ENCODE results near the gene EIF2AK3.
A peak's percentile ranks its signal among the peaks of the same experiment; 100 is the strongest.
"Not testable (repeated sequence)": the region's sequence is repeated elsewhere in the genome, so short reads cannot be mapped to it uniquely, and the experiment has no call there.

EIF2AK3 gene

DNA sequence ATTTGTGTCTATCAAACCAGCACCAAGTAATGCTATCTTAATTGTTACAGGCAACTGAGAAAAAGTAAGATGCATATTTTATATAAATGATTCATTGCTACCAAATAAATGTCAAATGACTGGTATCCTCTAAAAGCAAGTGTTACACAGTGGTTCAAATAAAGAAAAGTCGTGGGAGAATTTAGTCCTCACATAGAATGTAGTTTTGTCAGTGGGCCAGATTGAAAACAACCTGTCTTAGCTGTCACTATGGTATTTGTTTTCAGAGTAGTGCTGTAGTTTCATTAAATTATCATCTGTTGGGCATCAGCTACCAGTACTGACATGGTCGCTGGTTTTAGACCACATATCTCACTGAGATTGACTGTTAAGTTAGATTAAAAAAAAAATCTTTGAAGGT, 10.2 kb upstream of the EIF2AK3 start:
- DNase-seq (ENCODE audit: low spot score) = no peak

DNA sequence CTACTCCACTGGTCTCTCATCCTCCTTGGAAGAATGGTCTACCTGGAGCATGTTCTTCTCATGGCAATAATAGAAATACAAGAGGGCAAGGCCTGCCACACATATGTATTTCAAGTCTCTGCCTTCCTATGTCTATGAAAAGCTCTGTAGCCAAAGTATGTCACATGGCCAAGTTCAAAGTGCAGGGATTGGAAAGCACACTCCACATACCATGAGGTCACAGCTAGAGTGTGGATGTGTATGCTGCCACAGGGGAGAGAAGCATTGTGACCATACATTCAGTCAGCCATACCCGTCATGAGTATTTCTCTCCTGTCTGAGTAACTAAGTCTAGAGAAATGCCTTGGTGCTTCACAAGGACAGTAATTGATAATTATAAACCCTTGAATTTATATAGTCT, 8.8 kb upstream of the EIF2AK3 start:
- no peak for DNase-seq (ENCODE audit: low spot score)

DNA sequence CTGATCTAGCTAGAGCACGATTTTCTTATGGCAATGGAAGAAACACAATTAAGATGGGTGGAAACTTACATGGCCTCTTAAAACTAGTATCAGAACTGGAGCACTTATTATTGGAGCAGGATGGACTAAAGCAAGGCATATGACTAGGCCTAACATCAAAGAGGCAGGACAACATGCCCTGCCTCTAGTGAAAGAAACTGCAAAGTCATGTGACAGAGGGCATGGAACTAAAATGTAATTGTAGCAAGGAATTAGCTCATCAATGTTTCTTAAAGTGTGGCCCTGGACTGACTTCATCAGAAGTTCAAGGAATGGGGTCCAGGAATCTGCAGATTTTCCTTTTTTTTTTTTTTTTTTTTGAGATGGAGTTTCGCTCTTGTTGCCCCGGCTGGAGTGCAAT, 5.3 kb upstream of the EIF2AK3 start:
- no peak for DNase-seq (ENCODE audit: low spot score)

DNA sequence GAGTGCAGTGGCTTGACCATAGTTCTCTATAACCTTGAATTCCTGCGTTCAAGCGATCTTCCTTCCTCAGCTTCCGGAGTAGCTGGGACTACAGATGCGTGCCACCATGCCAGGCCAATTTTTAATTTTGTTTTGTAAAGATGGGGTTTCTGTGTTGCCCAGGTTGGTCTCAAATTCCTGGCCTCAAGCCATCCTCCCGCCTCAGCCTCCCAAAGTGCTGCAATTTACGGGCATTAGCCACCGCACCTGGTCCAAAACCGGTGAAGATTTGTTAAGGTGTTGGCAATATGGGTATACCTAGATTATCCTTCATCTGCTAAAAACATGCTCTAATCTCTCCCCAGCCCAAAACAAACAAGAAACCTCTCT, 1.3 kb upstream of the EIF2AK3 start:
- no peak for DNase-seq (ENCODE audit: low spot score)

DNA sequence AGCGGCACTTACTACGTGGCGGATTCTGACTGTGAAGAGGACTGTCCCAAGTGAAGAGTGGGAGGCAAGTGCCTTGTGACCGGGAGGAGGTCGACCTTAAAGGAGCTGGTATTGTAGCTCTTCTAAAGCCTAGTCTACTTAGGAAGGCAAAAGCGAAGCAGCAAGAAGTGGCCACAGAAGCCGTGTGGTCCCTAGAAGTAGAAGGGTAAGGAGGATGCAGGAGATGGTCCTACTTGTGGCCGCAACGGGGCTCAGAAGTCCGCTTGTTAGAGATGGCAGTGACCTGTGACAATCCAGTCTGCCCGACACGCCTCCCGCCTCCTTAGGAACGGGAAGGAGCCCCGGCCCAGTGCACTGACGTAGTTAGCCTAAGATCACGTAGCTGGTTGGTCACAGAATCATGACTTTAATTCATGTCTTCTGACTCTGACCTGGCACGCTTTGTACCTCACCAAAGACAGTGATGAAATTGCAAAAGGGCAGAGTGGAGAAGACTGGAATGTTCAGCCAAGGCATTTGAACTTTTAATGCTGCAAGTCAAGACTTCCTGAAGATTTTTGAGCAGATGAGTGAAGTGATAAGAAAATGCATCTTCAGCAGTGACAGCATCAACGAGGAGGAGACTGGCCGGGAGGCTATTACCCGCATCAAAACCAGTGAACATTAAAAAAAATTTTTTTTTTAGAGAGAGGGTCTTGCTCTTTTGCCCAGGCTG, 749 bp upstream of the EIF2AK3 start:
- peak; percentile 95 for DNase-seq (ENCODE audit: low spot score)

DNA sequence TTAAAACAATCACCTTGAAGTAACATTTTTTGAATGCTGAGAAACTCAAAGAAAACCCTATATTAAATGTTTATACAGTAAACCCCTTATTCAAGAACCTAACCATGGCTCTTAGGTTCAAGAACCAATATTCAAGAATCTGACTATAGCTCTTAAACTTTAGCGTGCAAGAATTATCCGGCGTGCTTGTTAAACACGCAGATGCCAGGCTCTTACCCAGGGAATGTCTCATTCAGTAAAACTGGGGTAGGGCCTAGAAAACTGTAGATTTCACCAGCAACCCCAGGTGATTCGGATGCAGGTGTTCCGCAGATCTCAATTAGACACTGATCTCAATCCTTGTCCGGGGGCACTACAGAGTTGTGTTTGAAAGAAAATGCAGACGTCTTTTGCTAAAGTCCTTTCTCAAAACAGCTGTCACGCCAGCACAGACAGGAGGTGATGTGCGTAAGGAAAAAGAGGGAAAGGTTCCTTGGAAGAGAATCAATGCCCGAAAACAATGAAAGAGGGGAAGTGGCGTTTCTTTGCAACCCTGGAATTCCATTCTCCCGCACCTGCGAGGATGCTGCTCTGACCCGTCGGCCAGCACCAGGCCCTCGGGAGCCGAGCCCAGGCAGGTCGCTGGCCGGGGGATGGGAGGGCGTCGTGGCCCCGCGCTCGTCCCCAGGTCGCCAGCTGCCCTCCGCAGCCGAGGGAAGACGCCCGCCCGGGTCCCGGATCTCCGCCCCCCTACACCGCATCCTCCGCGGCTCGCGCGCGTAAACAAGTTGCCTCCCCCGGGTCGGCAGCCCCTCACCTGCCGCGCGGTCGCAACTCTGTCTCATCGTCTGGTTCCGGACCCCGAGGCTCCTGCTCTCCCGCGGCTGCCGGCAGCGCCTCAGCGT, 851 bp downstream of the EIF2AK3 start:
- DNase-seq (ENCODE audit: low spot score) = peak; percentile 23

DNA sequence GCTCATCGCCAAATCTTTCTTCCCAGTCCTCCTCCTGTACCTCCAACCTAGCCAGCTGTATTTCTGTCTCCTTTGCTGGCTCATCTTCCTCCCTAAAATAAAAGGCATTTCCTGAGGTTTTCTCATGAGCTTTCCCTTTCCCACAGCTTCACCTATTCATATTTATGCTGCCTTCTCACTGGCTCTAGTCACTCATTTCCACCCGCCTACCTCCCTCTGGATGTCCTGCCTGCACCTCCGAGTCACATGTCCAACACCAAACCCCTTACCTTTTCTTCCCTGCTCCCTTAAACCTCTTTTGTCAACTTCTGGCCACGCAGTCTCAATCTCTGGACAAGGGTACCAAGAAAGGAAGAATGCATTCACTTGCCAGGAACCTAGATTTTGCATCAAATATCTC, 2.8 kb downstream of the EIF2AK3 start:
- DNase-seq (ENCODE audit: low spot score) = no peak

DNA sequence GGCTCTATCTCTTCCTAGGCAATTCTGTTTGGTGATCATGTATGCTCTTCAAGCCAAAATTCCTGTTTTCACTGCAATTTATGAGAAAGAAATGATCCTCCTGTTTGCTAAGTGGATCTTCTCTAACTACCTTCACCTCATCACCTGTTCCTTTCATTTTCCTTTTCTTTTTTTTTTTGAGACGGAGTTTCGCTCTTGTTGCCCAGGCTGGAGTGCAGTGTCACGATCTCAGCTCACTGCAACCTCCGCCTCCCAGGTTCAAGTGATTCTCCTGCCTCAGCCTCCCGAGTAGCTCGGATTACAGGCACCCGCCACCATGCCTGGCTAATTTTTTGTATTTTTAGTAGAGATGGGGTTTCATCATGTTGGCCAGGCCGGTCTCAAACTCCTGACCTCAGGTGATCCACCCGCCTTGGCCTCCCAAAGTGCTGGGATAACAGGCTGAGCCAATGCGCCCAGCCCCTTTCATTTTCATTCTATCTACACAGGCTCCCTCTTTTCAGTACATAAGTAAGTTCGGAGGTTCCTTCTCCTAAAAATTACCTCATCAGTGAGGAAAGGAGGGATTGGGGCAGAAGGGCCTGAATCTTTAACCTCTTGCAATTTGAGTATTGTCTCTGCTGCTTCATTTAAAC, 3.3 kb downstream of the EIF2AK3 start:
- DNase-seq (ENCODE audit: low spot score) = not testable (repeated sequence)

DNA sequence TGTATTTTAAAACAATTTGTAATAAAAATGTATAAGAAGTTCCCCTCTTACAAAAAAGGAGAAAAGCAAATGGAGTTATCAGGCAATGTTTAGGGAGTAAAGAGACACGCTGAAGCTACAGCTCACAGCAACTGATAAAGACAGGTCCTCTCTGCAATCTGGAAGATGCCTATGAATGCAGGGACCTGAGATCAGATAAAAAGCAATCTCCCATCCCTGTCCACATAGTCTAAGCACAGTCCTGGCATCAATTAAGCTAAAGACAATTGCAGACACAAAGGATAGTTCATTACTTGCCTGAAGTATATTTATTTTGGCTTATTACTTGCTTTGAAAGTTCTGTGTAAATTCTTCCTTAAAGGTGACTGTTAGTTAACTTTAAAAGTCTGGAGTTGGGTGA, 5.0 kb downstream of the EIF2AK3 start:
- peak; percentile 68 for DNase-seq (ENCODE audit: low spot score)

DNA sequence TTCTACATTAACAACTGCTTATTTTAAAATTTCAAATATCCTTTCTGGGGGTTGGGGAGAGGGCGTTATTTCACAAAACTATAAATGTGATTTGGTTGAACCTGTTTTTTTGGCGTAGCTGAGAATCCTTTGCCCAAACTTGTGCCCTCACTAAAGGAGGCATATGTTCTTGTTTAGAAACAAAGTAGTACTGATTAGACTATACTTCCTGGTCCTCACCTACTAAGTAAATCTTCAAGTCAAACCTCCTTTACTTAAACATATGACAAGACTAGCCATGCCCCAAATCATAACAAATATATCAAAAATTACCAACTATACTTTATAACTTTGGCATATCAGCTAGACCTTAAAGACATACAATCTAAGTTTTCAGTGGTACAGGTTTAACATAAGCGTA, 5.8 kb downstream of the EIF2AK3 start:
- DNase-seq (ENCODE audit: low spot score) = no peak

DNA sequence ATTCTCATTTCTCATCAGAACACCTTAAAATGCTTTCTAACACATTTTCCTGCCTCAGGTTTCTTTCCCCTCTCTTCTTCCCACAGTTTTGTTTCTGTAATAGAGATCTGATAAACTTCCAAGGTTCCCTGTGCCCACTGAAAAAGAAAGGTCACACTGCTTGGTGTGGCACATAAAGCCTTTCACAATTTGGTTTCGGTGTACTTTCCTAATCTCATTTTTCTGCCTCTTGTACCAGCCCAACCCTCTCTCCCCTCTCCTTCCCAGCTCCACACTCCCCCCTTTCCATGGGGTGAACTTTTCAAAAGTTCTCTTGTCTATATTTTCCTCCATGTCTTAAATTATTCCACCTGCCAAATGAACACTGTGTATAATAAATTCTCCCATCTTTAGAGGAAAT, 7.2 kb downstream of the EIF2AK3 start:
- no peak for DNase-seq (ENCODE audit: low spot score)

DNA sequence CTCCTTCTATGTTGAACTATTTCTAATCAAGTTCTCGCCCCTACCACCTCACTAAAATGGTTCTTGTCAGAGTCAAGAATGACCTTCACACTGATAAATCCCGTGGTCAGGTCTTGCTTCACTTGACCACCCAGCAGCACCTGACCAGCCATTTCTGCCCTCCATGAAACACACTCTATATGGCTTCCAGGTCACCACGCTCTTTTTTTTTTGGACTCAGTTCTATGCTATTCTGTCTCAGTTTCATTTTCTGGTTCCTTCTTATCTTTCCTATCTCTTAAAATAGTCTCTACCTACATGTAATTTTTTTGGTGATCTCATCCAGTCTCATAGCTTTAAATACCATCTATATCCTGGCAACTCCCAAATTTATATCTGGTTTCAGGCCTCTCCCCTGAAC, 11.4 kb downstream of the EIF2AK3 start:
- DNase-seq (ENCODE audit: low spot score) = no peak

DNA sequence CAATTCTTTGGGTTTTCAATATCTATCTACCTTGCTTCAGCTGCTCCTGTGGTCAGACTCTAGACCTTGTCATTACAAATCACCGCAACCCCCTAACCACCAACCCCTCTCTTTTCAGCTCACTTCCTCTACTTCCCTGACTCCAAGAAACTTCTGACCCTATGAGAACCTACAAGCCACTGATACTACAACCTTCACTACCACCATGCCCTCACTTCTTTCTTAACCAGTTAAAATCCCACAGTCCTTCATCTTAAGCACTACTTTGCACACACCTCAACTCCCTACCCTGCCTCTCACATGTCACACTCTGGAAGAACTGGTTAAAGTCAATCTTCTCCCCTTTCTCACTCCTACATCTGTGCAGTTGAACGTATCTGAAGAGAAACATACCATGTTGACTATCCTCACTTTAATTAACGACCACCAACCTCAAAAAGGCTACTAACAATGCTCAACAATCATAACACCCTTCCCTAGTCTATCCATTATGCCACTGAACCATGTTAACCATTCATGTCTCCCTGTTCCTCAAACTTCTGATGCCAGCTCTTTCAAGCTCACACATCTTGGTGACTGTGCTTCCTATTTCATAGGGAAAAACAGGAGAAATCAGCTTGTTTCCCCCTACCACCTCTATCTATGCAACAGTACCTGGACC, 12.6 kb downstream of the EIF2AK3 start:
- no peak for DNase-seq (ENCODE audit: low spot score)

DNA sequence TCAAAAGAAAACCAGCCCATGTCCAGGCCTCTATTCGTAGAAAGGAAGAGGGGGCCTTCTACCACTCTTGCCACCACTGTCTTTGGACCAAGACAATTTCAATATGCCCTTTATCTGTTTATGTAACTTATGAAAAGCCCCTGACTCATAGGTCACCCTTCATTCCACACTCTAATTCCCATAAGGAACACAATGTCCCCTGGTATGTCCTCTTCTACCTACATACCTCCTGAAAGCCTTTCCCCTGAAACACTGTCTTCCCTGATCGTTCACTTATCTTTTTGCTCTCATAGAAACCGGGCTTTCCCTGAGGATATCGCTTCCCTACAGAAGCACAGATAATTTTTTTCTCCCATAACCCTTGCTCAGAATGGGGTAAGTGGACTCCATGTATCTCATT, 13.3 kb downstream of the EIF2AK3 start:
- no peak for DNase-seq (ENCODE audit: low spot score)

DNA sequence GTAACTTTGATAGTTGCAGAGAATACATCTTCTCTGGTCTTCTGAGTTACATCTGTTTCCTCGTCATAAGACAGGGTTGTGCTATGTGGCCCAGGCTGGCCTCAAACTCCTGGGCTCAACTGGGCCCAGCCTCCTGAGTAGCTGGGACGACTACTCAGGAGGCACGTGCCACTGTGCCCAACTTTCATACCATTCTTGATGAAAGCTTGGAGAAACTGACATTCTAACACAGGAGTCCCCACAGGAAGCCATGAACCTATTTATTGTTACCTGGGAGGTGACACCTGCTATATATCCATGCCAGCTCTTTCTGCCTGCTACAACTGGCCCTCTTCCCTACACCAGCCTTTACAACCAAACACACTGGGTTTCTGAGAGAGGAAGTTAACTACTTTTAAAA, 19.1 kb downstream of the EIF2AK3 start:
- DNase-seq (ENCODE audit: low spot score) = no peak

DNA sequence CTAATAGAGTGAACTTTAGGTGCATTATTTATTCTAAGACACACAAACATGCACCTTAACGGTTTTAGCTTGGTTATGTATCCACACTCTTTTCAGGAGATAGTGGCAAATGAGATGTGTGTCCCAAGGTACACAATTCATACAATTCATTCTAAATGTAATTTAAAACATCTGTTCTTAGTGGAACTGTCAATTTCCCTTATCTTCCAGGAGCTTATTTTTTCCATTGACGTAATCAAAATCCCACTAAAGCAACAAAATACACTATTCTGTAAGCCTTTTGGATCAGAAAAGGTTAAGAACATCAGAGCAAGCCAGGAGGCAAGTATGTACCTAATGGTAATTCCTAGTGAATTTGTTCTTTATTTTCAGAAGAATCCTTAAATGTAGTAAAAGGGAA, 19.8 kb downstream of the EIF2AK3 start:
- DNase-seq (ENCODE audit: low spot score) = no peak

DNA sequence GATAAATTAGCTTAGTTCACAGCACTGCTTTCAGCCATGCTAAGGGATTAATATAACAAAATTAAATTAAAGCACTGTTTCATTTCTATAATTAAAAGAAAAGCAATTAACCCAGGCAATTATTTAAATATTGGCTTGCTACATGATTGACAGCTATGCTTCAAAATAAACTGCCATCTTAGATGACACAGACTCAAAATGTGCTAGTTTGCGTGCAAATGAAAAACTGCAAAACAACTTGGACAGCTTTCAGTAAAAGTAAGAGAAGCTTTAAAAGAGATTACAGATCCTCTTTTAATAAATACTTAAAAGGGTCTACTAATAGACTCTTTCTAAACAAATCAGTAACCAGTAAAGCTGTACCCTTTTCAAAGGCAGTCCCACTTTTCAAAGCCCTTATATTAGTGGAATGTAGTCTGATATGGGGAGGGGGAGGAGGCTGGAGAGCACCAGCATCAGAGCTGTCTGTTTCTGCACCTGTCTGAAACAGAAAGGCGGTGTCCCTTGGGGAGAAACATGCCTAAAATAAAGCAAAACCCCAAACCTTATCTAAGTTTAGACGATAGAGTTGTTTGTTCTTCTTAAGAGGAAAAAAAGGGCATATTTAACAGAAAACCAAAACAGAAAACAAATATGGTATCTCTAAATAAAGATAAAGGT, 20.8 kb downstream of the EIF2AK3 start:
- no peak for DNase-seq (ENCODE audit: low spot score)

DNA sequence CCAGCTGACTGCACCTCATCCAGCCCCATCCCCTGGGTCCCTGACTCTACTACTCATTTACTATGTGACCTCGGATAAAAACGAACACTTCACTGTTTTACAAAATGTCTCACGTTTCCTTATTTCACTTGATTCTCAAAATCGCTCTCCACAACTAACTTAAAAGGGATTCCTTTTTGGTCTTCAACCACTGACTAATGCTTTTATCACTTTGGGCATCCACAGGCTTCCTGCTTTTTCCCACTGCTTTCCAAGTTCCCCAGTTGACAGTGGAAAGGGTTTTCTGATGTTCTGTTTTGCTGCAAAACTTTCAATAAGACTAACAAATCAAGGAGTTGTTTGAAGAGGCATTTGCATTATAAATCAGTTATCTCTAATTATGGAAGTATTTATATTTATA, 24.1 kb downstream of the EIF2AK3 start:
- DNase-seq (ENCODE audit: low spot score) = no peak

DNA sequence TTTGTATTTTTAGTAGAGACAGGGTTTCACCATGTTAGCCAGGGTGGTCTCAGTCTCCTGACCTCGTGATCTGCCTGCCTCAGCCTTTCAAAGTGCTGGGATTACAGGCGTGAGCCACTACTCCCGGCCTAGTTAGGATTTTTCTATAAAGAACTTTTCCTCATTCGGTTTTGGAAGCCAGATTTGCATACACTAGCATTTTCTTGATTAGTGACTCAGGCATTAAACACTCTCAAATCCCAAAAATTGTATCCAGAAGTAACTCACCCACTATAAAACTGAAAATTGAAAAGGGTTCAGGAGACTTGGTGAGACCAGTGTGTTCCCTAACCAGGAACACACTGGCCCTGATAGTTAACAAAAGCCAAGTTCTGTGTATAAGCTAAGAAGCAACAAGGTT, 25.2 kb downstream of the EIF2AK3 start:
- no peak for DNase-seq (ENCODE audit: low spot score)

DNA sequence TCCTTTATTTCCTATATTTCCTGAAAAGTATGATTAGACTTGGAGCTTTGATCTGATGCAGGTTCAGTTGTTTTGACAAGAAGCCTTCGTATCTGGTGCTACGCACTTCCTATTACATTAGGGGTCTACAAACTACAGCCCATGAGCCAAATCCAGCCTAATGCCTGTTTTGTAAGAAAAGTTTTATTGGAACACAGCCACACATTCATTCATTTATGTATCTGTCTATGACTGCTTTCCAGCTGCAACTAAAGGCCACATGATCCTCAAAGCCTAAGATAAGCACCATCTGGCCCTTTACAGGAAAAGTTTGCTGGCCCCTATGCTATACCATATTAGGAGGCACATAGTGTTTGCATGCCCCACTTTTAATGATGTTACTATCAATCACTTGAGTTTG, 26.0 kb downstream of the EIF2AK3 start:
- DNase-seq (ENCODE audit: low spot score) = peak; percentile 32

DNA sequence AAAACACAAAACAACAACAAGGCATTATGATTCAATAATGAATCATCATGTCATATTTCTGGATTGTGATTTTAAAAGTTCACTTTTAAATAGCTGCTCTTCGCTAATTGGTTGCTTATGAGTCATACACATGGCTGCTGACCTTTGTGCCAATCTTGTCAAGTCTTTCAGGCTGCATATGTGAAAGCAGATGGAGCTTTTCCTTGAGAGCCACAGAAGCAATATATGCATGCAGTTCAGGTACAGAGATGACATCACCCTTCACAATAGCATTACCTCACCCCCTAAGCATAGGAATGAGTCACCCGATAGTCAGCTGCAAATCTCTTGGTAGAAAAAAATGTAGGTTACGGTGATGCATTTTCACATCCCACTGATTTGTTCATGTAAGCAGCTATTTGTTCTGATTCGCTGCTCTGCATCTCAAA, 27.2 kb downstream of the EIF2AK3 start:
- DNase-seq (ENCODE audit: low spot score) = peak; percentile 36

DNA sequence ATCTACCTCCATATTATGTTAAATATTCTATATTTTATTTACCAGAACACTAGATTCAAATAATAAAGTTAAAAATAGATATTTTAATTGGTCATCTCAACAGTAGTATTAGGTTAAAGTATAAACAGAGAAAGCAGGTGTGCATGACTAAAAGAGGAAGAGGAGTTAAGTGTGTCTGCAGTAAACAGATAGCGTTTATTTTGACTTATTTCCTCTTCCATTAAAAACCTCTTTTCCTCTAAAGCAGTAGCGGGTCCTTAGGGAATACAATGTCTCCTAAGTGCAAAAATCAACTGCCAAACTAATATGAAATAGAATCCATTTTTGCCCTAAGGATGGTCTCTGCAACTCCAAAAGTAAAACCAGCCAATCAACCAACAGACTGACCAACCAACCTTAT, 27.7 kb downstream of the EIF2AK3 start:
- DNase-seq (ENCODE audit: low spot score) = no peak

Data from SK-N-DZ (cell line).